Choroid plexus epithelial cell (primary cell): Measurements from ENCODE around the gene LDHA.
"Not testable (repeated sequence)": the region's sequence is repeated elsewhere in the genome, so short reads cannot be mapped to it uniquely, and the experiment has no call there.

Experiments
- DNase-seq: peaks from one replicate; pipeline ENCODE4 v3.0.0-alpha.2; 2010; ENCODE audit warnings: low read depth
- H3K4me3 ChIP-seq: 2 replicates; pipeline ENCODE4 v1.5.1; 2011; ENCODE audit warnings: low read depth, mild to moderate bottlenecking, control low read depth, low read length, moderate library complexity
- CTCF ChIP-seq: conservative IDR thresholded peaks from 2 replicates; pipeline ENCODE4 v1.5.1; 2011; ENCODE audit warnings: low read depth, mild to moderate bottlenecking, control low read depth, inconsistent platforms, low read length, moderate library complexity

The LDHA gene

GRCh38 chr11:18392434-18393321, 1.7 kb upstream of the LDHA start:
- no peak for DNase-seq
- no peak overlapping the region for H3K4me3 ChIP-seq
- TF ChIP-seq CTCF = no peak

- DNase-seq = no peak
- peak overlapping the region; percentile 65 for H3K4me3 ChIP-seq
- no peak for TF ChIP-seq CTCF
These were observed 635 bp upstream of the LDHA start for GRCh38 chr11:18393581-18394274.

- DNase-seq = peak; percentile 31
- TF ChIP-seq CTCF = no peak
- peak overlapping the region; percentile 65 for H3K4me3 ChIP-seq
These were observed 768 bp downstream of the LDHA start for GRCh38 chr11:18394928-18395734.

- TF ChIP-seq CTCF = no peak
- peak overlapping the region; percentile 68 for H3K4me3 ChIP-seq
- DNase-seq = peak; percentile 100
These were observed 1.6 kb downstream of the LDHA start for GRCh38 chr11:18395735-18396504.

- DNase-seq = no peak
- no peak for TF ChIP-seq CTCF
These were observed 3.6 kb downstream of the LDHA start for GRCh38 chr11:18397921-18398320.

GRCh38 chr11:18401077-18401476, 6.7 kb downstream of the LDHA start:
- DNase-seq, H3K4me3 ChIP-seq: not testable (repeated sequence)

More at GRCh38 chr11:18397921-18398320, 3.6 kb downstream of the LDHA start:
- no peak overlapping the region for H3K4me3 ChIP-seq
